ENCODE results near the gene DEFB132. TPM values are rescaled to one million over a fixed set of nuclear protein-coding genes. Genes with fewer than 3 reads are reported as not detected.
"Not testable (repeated sequence)": the region's sequence is repeated elsewhere in the genome, so short reads cannot be mapped to it uniquely, and the experiment has no call there.

Gene DEFB132, protein sequence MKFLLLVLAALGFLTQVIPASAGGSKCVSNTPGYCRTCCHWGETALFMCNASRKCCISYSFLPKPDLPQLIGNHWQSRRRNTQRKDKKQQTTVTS
- total RNA-seq, result not detected
- long read RNA-seq, result 0 reads

- ATAC-seq (peak; percentile 61), DNase-seq (no peak)
- intact Hi-C loops (cut with micrococcal nuclease), result no loop called here
Measured at GRCh38 chr20:257419-257818, at the start of gene DEFB132. Gene DEFB132, plus strand, starts transcription at chr20:257724. Its CDS starts 55 bp downstream, at chr20:257779.

DNA sequence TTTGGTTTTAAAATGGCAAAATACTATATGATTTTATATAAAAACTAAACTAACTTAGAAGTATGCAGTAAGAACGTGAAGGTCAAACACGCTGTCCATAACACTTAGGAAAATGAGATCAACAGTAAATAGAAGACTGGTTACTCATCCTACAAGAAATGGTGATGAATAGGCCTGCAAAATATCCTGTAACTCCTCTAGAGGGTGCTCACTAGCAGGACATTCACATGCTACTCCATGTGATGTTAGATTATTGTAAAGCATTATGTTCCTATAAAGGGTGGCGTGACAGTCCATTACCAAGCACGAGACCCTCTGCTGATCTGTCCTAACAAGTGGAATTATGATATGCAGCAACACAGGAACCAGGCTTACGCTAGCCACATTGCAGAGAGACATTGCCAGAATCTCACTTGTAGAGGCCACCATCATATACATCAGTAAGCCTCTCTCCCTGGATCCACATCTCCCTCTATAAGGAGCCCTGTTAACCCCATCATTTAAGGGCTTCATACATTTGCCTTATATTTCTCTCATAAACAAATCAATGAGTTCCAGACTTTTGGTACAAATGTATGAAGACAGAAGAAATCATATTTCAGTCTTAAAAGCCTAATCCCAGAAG, 48.5 kb upstream of the DEFB132 start:
- ATAC-seq (peak; percentile 70), DNase-seq (no peak)
- intact Hi-C loops (cut with micrococcal nuclease), result no loop called here

- DNase-seq, result no peak
- ATAC-seq, result no peak
- intact Hi-C loops (cut with micrococcal nuclease), result no loop called here
Measured at GRCh38 chr20:210809-211502, 46.6 kb upstream of the DEFB132 start.

DNA sequence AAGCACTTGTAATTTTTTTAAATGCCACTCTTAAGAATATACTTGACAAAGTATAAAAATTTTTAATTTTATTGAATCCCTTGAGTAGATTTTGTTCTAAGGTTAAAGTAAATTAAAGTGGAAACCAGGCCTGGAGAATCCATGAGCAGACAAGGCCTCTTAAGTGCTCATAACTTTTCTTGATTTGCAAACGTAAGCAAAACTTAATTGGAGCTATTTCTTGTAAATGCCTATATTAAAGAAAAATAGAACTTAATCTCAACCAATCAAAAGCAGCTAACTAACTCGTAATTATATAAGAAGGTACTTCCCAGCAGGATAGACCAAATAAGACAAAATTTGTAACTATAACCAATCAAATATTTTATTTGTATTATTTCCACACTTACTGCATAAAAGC, 43.1 kb upstream of the DEFB132 start:
- no peak for DNase-seq
- ATAC-seq, result no peak
- intact Hi-C loops (cut with micrococcal nuclease), result no loop called here

DNA sequence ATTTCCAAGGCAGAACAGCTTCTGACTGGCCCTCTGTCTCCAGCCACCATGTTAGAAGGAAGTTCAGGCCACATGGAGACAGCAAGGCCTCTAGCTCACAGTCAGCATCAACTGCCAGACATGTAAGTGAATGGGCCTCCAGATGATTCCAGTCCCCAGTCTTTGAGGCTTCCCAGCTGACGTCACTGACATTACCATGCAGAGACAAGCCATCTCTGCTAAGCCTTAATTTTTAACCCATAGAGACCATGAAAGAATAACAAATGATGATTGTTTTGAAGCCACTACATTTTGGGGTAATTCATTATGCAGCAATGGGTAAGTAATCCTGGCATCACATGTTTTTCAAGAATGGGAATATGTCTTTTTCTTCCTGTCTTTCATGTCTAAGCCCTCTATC, 41.7 kb upstream of the DEFB132 start:
- intact Hi-C loops (cut with micrococcal nuclease), result no loop called here
- ATAC-seq, result no peak
- DNase-seq, result no peak

- ATAC-seq (peak; percentile 95), DNase-seq (no peak)
- intact Hi-C loops (cut with micrococcal nuclease), result no loop called here
Measured at GRCh38 chr20:217266-217665, 40.3 kb upstream of the DEFB132 start.

GRCh38 chr20:219290-220115, 38.0 kb upstream of the DEFB132 start:
- intact Hi-C loops (cut with micrococcal nuclease), result no loop called here
- peak; percentile 61 for ATAC-seq
- DNase-seq, result no peak

GRCh38 chr20:221258-221830, 36.2 kb upstream of the DEFB132 start:
- intact Hi-C loops (cut with micrococcal nuclease), result no loop called here
- ATAC-seq (no peak), DNase-seq (no peak)

- intact Hi-C loops (cut with micrococcal nuclease); ATAC-seq; DNase-seq: not testable (repeated sequence)
Measured at GRCh38 chr20:225879-226278, 31.6 kb upstream of the DEFB132 start.

DNA sequence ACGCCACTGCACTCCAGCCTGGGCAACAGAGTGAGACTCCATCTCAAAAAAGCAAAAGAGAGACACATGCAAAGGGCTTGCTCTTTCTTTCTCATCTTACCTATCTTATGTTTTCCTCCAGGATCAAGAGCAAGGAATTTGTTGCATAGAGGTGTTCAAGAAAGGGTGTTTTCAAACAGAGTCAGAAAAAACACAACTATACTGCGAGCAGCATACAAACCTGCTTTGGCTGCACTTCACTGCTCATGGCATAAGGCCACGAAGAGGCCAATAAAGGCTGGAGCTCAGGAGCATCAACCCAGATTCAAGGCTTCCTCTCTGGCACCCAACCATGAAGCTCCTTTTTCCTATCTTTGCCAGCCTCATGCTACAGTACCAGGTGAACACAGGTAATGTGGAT, 30.6 kb upstream of the DEFB132 start, which contains the start of gene DEFB129:
TSS of gene DEFB129 (plus strand) at position 301 of the 400 bp plus-strand sequence. CDS start at position 332, 31 bp downstream.
- ATAC-seq, result no peak
- intact Hi-C loops (cut with micrococcal nuclease), result no loop called here
- no peak for DNase-seq

- ATAC-seq (no peak), DNase-seq (no peak)
- intact Hi-C loops (cut with micrococcal nuclease), result no loop called here
Measured at GRCh38 chr20:227439-228105, 30.0 kb upstream of the DEFB132 start.

DNA sequence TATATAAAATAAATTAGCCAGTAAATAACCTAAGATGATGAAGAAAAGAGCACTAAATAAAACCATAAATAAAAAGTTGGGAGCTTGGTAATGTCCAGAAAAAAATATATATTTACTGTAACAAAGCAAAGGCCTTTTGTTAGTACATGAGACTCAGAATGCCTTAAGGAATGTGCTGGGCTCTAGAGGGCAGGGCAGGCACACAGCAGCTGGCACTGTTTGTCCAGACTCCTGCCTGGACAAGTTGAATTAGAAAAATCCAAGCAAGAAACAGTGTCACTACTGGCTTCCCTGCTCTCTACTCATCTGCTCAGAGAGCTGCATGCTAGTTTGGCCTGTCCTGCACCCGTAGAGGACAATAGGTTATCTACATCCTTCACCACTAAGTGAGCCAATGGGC, 21.6 kb upstream of the DEFB132 start:
- ATAC-seq, result peak; percentile 70
- DNase-seq, result peak; percentile 41
- intact Hi-C loops (cut with micrococcal nuclease), result no loop called here

DNA sequence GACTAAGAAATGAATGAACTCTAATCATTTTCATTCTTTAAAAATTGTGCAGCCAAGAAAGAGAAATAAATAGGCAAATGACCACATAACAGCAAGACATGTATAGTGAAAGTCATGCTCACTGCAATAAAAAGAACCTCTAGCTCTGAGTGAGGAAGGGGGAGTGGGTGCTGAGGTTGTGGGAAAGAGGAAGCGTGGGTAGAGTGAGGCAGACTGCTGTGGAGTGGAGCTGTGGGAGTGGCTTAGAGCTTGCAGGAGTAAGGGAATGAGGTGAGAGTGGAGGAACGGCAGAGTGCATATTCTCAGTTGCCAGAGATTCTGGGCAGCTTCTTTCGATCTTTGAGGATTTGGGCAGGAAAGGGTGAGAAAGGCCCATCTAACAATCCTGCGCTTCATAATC, 20.0 kb upstream of the DEFB132 start:
- intact Hi-C loops (cut with micrococcal nuclease), result no loop called here
- DNase-seq, result no peak
- peak; percentile 50 for ATAC-seq

- ATAC-seq, result no peak
- intact Hi-C loops (cut with micrococcal nuclease), result no loop called here
- DNase-seq, result no peak
Measured at GRCh38 chr20:237929-238328, 19.6 kb upstream of the DEFB132 start.

- DNase-seq, result no peak
- no peak for ATAC-seq
- intact Hi-C loops (cut with micrococcal nuclease), result no loop called here
Measured at GRCh38 chr20:242905-243304, 14.6 kb upstream of the DEFB132 start.

DNA sequence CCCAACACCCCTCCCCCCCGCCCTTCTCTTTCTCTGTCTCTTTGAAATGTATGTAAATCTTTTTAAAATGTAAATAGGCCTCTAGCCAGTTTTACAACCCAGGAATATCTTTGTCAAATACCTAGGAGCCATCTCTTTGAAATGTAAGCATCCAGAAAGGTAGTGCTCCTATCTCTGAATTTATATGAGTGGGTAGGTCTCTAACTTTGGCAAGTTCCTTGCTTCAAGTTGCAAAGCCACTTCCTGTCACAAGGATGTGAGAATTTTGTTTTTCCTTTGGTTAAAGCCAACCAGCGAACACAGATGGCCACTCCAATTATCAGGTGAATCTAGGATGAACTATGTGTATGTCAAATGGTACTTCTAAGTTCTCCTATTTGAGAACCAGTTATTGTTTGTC, 6.2 kb upstream of the DEFB132 start:
- ATAC-seq, result no peak
- intact Hi-C loops (cut with micrococcal nuclease), result no loop called here
- DNase-seq, result no peak

GRCh38 chr20:252801-253200, 4.7 kb upstream of the DEFB132 start:
- ATAC-seq (no peak), DNase-seq (no peak)
- intact Hi-C loops (cut with micrococcal nuclease), result no loop called here

DNA sequence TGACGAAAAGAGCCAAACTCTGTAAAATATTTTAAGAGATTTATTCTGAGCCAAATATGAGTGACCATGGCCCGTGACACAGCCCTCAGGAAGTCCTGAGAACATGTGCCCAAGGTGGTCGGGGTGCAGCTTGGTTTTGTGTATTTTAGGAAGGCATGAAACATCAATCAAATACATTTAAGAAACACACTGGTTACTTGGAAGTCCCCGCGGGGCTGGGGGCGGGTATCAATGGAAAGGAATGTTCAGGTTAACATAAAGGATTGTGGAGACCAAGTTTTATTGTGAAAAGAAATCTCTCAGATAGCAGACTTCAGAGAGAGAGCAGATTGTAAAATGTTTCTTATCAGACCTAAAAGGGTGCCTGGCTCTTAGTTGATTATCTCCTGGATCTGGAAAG, 4.1 kb upstream of the DEFB132 start:
- intact Hi-C loops (cut with micrococcal nuclease); DNase-seq; ATAC-seq: not testable (repeated sequence)

DNA sequence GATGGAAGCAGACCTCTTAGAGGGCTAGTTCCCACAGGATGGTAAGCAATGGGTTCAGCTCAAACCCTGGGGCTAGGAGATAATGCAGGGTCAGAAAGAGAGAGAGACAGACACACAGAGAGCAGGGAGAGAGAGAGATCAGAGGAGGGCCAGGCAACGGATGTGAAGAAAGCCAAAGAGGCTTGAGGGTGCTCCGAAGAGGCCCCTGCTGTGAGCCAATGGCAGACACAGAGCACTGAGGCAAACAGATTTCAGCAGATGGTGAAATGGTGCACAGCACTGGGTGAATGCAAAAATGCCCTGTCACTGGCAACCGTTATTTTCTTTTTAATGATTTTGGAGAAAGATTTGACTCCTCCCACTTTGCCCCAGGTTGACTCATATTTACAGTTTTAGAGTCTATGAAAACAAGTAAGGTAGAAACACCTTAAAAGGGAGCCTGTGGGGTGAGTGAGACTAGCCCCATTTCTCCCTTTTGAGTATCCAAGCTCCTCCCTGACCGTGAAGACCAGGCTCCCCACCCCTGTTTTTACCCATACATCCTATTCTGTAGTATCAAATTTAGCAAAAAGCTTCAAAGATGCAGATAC, 840 bp downstream of the DEFB132 start:
- DNase-seq (no peak), ATAC-seq (no peak)
- intact Hi-C loops (cut with micrococcal nuclease), result no loop called here

Measured in left ventricle myocardium superior (tissue), 1 donor.